ENCODE data around the gene SETBP1. TPM values are rescaled to one million over a fixed set of nuclear protein-coding genes. Genes with fewer than 3 reads are reported as not detected.

Gene SETBP1
- total and polyA plus RNA-seq, 2 of the 4 experiments (the other 2 are of a cell fraction): 0.19 to 0.36 TPM

DNA sequence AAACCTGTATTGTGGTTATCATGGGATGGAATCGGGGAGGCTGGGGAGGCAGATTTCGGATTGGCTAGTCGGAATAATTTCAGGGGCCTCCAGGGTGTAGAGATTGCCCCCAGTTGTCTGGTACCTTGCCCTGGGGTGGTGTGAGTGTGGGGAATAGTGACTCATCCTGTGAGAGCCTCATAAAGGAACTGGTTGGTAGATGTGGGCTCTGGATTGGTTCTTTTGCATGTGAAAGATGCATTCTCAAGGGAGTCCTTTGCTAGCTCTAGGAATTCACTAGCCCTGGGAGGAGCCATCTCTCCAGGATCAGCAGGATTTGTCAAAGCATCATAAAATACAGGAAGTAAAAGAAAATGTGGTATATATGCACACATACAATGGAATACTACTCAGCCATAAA is 331.6 kb downstream of the SETBP1 start:
- H2AK5ac ChIP-seq (ENCODE audit: low read depth, low read length): no peak overlapping the region
- H2BK5ac ChIP-seq (ENCODE audit: low read depth, low read length, poor library complexity, severe bottlenecking): no peak overlapping the region
- no peak overlapping the region for H2BK15ac ChIP-seq (ENCODE audit: low read depth, low read length)
- H3K9me3 ChIP-seq (ENCODE audit: control insufficient read depth, insufficient read depth, low read length): no peaks in the 10 kb centered on the region
- peaks cover 3% of the 10 kb centered on the region; the same call in 1 of the 2 replicates for H3K9me1 ChIP-seq (ENCODE audit: insufficient read depth, low read length)
- H3K4ac ChIP-seq (ENCODE audit: low read depth, low read length): no peak overlapping the region
- no peak overlapping the region for H3K23ac ChIP-seq (ENCODE audit: low read depth, low read length)
- no peak overlapping the region for H2BK120ac ChIP-seq (ENCODE audit: low read depth, low read length)
- H4K91ac ChIP-seq (ENCODE audit: insufficient read depth, low read depth, low read length): no peak overlapping the region
- no peak overlapping the region for H3K9ac ChIP-seq (ENCODE audit: low read depth, low read length)
- in situ Hi-C loops (cut with MboI; ENCODE audit: low sequenced_read_pairs) (no loop called here), dilution Hi-C loops (cut with HindIII; ENCODE audit: low sequenced_read_pairs, unreplicated experiment) (no loop called here), intact Hi-C loops (cut with micrococcal nuclease) (no loop called here)
- no peak overlapping the region for H2AK9ac ChIP-seq (replicated peaks; ENCODE audit: low read depth, low read length, poor library complexity)
- no peaks in the 10 kb centered on the region for H4K20me1 ChIP-seq (ENCODE audit: insufficient read depth, low read length)
- H3K18ac ChIP-seq (ENCODE audit: low read depth, low read length): no peak overlapping the region
- CTCF ChIA-PET: no interaction called here
- H3K27ac ChIP-seq (ENCODE audit: insufficient read depth, low read length): no peak overlapping the region
- peaks cover 15% of the 10 kb centered on the region for H3K4me1 ChIP-seq (ENCODE audit: control insufficient read depth, insufficient read depth, low read length)
- H3K56ac ChIP-seq (ENCODE audit: extremely low read depth, insufficient read depth, low read length): no peak overlapping the region
- H2AFZ ChIP-seq (replicated peaks; ENCODE audit: low read length, poor library complexity): no peak overlapping the region
- no peaks in the 10 kb centered on the region for H3K79me1 ChIP-seq (ENCODE audit: low read depth in 1 of 2, low read length in 2 of 2)
- 100% methylated on average over 1 of the region's 3 CpGs; no CpG with 5 or more reads in 1 of the 2 experiments for WGBS, 2 experiments (ENCODE audit: extremely low coverage in 2 of 2, insufficient read length in 1 of 2)
- no peak overlapping the region for H3K14ac ChIP-seq (replicated peaks; ENCODE audit: low read depth, low read length)
- ATAC-seq (ENCODE audit: low read depth) (no peak), DNase-seq (no peak)
- BruUV-seq (replicated peaks): no TSS peak
- no peak overlapping the region for H3K4me3 ChIP-seq (ENCODE audit: insufficient read depth, low read depth, low read length)
- no peaks in the 10 kb centered on the region for H3K27me3 ChIP-seq (ENCODE audit: control insufficient read depth, insufficient read depth, low read length)
- H4K8ac ChIP-seq (ENCODE audit: low read depth in 2 of 2, low read length in 2 of 2): no peak overlapping the region
- H2BK20ac ChIP-seq (ENCODE audit: low read depth, low read length): no peak overlapping the region
- no peaks in the 10 kb centered on the region for H3K36me3 ChIP-seq (ENCODE audit: control insufficient read depth, insufficient read depth, low read length)
- no peak overlapping the region for H4K5ac ChIP-seq (ENCODE audit: low read depth, low read length)
- POLR2A ChIA-PET (ENCODE audit: unreplicated experiment): no interaction called here
- H3K4me2 ChIP-seq (ENCODE audit: low read depth, low read length): no peak overlapping the region
- TF ChIP-seq MAFK (IDR thresholded peaks at IDR 0.05; ENCODE audit: low read depth, low read length) (no peak), RFX5 (IDR thresholded peaks at IDR 0.05; ENCODE audit: low read depth, low read length) (no peak), RAD21 (IDR thresholded peaks at IDR 0.05; ENCODE audit: low read length) (no peak), RCOR1 (IDR thresholded peaks at IDR 0.05; ENCODE audit: insufficient replicate concordance, low read length) (no peak), SMC3 (IDR thresholded peaks at IDR 0.05; ENCODE audit: low read depth, low read length) (no peak)
- TF ChIP-seq, protein P1, sequence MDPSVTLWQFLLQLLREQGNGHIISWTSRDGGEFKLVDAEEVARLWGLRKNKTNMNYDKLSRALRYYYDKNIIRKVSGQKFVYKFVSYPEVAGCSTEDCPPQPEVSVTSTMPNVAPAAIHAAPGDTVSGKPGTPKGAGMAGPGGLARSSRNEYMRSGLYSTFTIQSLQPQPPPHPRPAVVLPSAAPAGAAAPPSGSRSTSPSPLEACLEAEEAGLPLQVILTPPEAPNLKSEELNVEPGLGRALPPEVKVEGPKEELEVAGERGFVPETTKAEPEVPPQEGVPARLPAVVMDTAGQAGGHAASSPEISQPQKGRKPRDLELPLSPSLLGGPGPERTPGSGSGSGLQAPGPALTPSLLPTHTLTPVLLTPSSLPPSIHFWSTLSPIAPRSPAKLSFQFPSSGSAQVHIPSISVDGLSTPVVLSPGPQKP (IDR thresholded peaks at IDR 0.05; ENCODE audit: borderline replicate concordance, low read depth, low read length): no peak
- TF ChIP-seq, protein P2, sequence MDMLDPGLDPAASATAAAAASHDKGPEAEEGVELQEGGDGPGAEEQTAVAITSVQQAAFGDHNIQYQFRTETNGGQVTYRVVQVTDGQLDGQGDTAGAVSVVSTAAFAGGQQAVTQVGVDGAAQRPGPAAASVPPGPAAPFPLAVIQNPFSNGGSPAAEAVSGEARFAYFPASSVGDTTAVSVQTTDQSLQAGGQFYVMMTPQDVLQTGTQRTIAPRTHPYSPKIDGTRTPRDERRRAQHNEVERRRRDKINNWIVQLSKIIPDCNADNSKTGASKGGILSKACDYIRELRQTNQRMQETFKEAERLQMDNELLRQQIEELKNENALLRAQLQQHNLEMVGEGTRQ (IDR thresholded peaks at IDR 0.05; ENCODE audit: low read depth, low read length): no peak

All from IMR-90 (cell line).